ENCODE data around the gene NCAM1. TPM values are rescaled to one million over a fixed set of nuclear protein-coding genes. Genes with fewer than 3 reads are reported as not detected.

NCAM1 gene
- total RNA-seq, 3 donors from 2014 or later, result 3.6 to 17.9 (median 6.1) TPM

GRCh38 chr11:113245216-113245615 lies 284.0 kb downstream of the NCAM1 start:
- no peaks in the 10 kb centered on the region for H3K27me3 ChIP-seq
- no peaks in the 10 kb centered on the region for H3K9me3 ChIP-seq
- no peaks in the 10 kb centered on the region for H3K36me3 ChIP-seq
- H3K27ac ChIP-seq, result no peak overlapping the region
- TF ChIP-seq CTCF (IDR thresholded peaks at IDR 0.05) (no peak), POLR2AphosphoS5 (IDR thresholded peaks at IDR 0.05) (no peak), POLR2A (IDR thresholded peaks at IDR 0.05) (no peak)
- no peak overlapping the region for H3K4me3 ChIP-seq
- intact Hi-C loops (cut with DNase I; ENCODE audit: low total_unique reads), result no loop called here
- no peak for DNase-seq (ENCODE audit: low spot score in 2 of 2)
- no peaks in the 10 kb centered on the region for H3K4me1 ChIP-seq

GRCh38 chr11:113247221-113247620 lies 286.0 kb downstream of the NCAM1 start:
- TF ChIP-seq POLR2A (IDR thresholded peaks at IDR 0.05), result no peak
- no peak for TF ChIP-seq CTCF (IDR thresholded peaks at IDR 0.05)
- no peak for TF ChIP-seq POLR2AphosphoS5 (IDR thresholded peaks at IDR 0.05)
- H3K4me3 ChIP-seq, result no peak overlapping the region
- DNase-seq (ENCODE audit: low spot score in 2 of 2), result no peak
- no peaks in the 10 kb centered on the region for H3K36me3 ChIP-seq
- H3K27ac ChIP-seq, result no peak overlapping the region
- no peaks in the 10 kb centered on the region for H3K9me3 ChIP-seq
- no peaks in the 10 kb centered on the region for H3K4me1 ChIP-seq
- intact Hi-C loops (cut with DNase I; ENCODE audit: low total_unique reads), result no loop called here
- H3K27me3 ChIP-seq, result no peaks in the 10 kb centered on the region

- no peaks in the 10 kb centered on the region for H3K4me1 ChIP-seq
- H3K27me3 ChIP-seq, result no peaks in the 10 kb centered on the region
- no peaks in the 10 kb centered on the region for H3K36me3 ChIP-seq
- intact Hi-C loops (cut with DNase I; ENCODE audit: low total_unique reads), result no loop called here
- H3K9me3 ChIP-seq, result no peaks in the 10 kb centered on the region
- H3K4me3 ChIP-seq, result no peak overlapping the region
- no peak for DNase-seq (ENCODE audit: low spot score in 2 of 2)
- TF ChIP-seq POLR2A (IDR thresholded peaks at IDR 0.05) (no peak), POLR2AphosphoS5 (IDR thresholded peaks at IDR 0.05) (no peak), CTCF (IDR thresholded peaks at IDR 0.05) (no peak)
- H3K27ac ChIP-seq, result no peak overlapping the region
Observed at GRCh38 chr11:113247966-113248365, 286.7 kb downstream of the NCAM1 start.

GRCh38 chr11:113248702-113249490 lies 287.7 kb downstream of the NCAM1 start:
- Histone ChIP-seq H3K4me3 (no peak overlapping the region), H3K9me3 (no peaks in the 10 kb centered on the region), H3K36me3 (no peaks in the 10 kb centered on the region), H3K27ac (no peak overlapping the region), H3K4me1 (no peaks in the 10 kb centered on the region), H3K27me3 (no peaks in the 10 kb centered on the region)
- no peak for TF ChIP-seq CTCF (IDR thresholded peaks at IDR 0.05)
- intact Hi-C loops (cut with DNase I; ENCODE audit: low total_unique reads), result no loop called here
- DNase-seq (ENCODE audit: low spot score in 2 of 2), result no peak

GRCh38 chr11:113249491-113249763 lies 288.2 kb downstream of the NCAM1 start:
- no peak for DNase-seq (ENCODE audit: low spot score in 2 of 2)
- Histone ChIP-seq H3K4me3 (no peak overlapping the region), H3K36me3 (no peaks in the 10 kb centered on the region), H3K27me3 (no peaks in the 10 kb centered on the region), H3K27ac (no peak overlapping the region), H3K9me3 (no peaks in the 10 kb centered on the region), H3K4me1 (no peaks in the 10 kb centered on the region)
- TF ChIP-seq CTCF (IDR thresholded peaks at IDR 0.05), result no peak
- TF ChIP-seq POLR2AphosphoS5 (IDR thresholded peaks at IDR 0.05), result no peak
- no peak for TF ChIP-seq POLR2A (IDR thresholded peaks at IDR 0.05)
- intact Hi-C loops (cut with DNase I; ENCODE audit: low total_unique reads), result no loop called here
